ENCODE measurements around the gene FGD1.

The FGD1 gene

GRCh38 chrX:54470054-54470760, 25.8 kb downstream of the FGD1 start:
- no peak for DNase-seq

- no peak for DNase-seq
These were observed 43.1 kb downstream of the FGD1 start for GRCh38 chrX:54452920-54453319.

- no peak for DNase-seq
These were observed 46.1 kb downstream of the FGD1 start for GRCh38 chrX:54449929-54450328.

GRCh38 chrX:54447461-54447860, 48.6 kb downstream of the FGD1 start:
- no peak for DNase-seq

GRCh38 chrX:54446084-54446483, 50.0 kb downstream of the FGD1 start:
- DNase-seq, result no peak

- DNase-seq, result no peak
These were observed 51.3 kb downstream of the FGD1 start for GRCh38 chrX:54444752-54445151.

- no peak for DNase-seq
These were observed 53.2 kb downstream of the FGD1 start for GRCh38 chrX:54442790-54443189.

GRCh38 chrX:54439960-54440871, 55.8 kb downstream of the FGD1 start, which contains the start of gene TSR2:
Gene TSR2 (plus strand): TSS chrX:54440404. CDS start chrX:54440422, 18 bp downstream.
- peak; percentile 72 for DNase-seq

- DNase-seq, result no peak
These were observed 60.9 kb downstream of the FGD1 start for GRCh38 chrX:54435121-54435520.

GRCh38 chrX:54430519-54430918, 65.5 kb downstream of the FGD1 start:
- no peak for DNase-seq

GRCh38 chrX:54427837-54428424, 68.1 kb downstream of the FGD1 start:
- DNase-seq, result peak; percentile 29

- DNase-seq, result no peak
These were observed 72.7 kb downstream of the FGD1 start for GRCh38 chrX:54423161-54423888.

- no peak for DNase-seq
These were observed 73.9 kb downstream of the FGD1 start for GRCh38 chrX:54422168-54422567.

GRCh38 chrX:54419559-54420302, 76.3 kb downstream of the FGD1 start:
- DNase-seq, result no peak

GRCh38 chrX:54416965-54417364, 79.1 kb downstream of the FGD1 start:
- DNase-seq, result no peak

GRCh38 chrX:54415534-54416350, 80.3 kb downstream of the FGD1 start:
- DNase-seq, result no peak

- DNase-seq, result no peak
These were observed 82.3 kb downstream of the FGD1 start for GRCh38 chrX:54413753-54414152.

GRCh38 chrX:54411732-54412131, 84.3 kb downstream of the FGD1 start:
- no peak for DNase-seq

- DNase-seq, result no peak
These were observed 88.8 kb downstream of the FGD1 start for GRCh38 chrX:54407266-54407665.

- no peak for DNase-seq
These were observed 98.9 kb downstream of the FGD1 start for GRCh38 chrX:54397113-54397512.

All from NCI-H510A (cell line).